ENCODE results near the gene SPRR5.

SPRR5 gene

GRCh38 chr1:152946248-152946647 is 758 bp upstream of the SPRR5 start:
- TF ChIP-seq ZNF274 (IDR thresholded peaks at IDR 0.05; ENCODE audit: low read depth, low read length) = no peak
- no peak for TF ChIP-seq SUZ12 (IDR thresholded peaks at IDR 0.05; ENCODE audit: extremely low read depth, insufficient read depth, insufficient read length)
- TF ChIP-seq YY1 (IDR thresholded peaks at IDR 0.05; ENCODE audit: insufficient read depth, insufficient read length) = no peak
- Histone ChIP-seq H3K4me3 (ENCODE audit: insufficient read length, low read depth) (no peak overlapping the region), H3K4me1 (ENCODE audit: insufficient read depth, insufficient read length) (no peaks in the 10 kb centered on the region), H3K27me3 (ENCODE audit: insufficient read depth, insufficient read length) (no peaks in the 10 kb centered on the region), H3K9ac (ENCODE audit: insufficient read length, low read depth) (no peak overlapping the region), H3K9me3 (ENCODE audit: insufficient read depth, low read length) (no peaks in the 10 kb centered on the region), H3K36me3 (ENCODE audit: insufficient read depth, insufficient read length, low read length) (no peaks in the 10 kb centered on the region)
- DNase-seq (ENCODE audit: low read depth, low spot score) = no peak

GRCh38 chr1:152951711-152952110 is 4.7 kb downstream of the SPRR5 start:
- H3K9me3 ChIP-seq (ENCODE audit: insufficient read depth, low read length) = no peaks in the 10 kb centered on the region
- no peaks in the 10 kb centered on the region for H3K36me3 ChIP-seq (ENCODE audit: insufficient read depth, insufficient read length, low read length)
- TF ChIP-seq SUZ12 (IDR thresholded peaks at IDR 0.05; ENCODE audit: extremely low read depth, insufficient read depth, insufficient read length) = no peak
- no peak for TF ChIP-seq ZNF274 (IDR thresholded peaks at IDR 0.05; ENCODE audit: low read depth, low read length)
- no peak for TF ChIP-seq YY1 (IDR thresholded peaks at IDR 0.05; ENCODE audit: insufficient read depth, insufficient read length)
- H3K9ac ChIP-seq (ENCODE audit: insufficient read length, low read depth) = no peak overlapping the region
- H3K27me3 ChIP-seq (ENCODE audit: insufficient read depth, insufficient read length) = no peaks in the 10 kb centered on the region
- peaks cover 2% of the 10 kb centered on the region for H3K4me1 ChIP-seq (ENCODE audit: insufficient read depth, insufficient read length)
- no peak overlapping the region for H3K4me3 ChIP-seq (ENCODE audit: insufficient read length, low read depth)
- DNase-seq (ENCODE audit: low read depth, low spot score) = no peak

GRCh38 chr1:152953761-152954160 is 6.8 kb downstream of the SPRR5 start:
- Histone ChIP-seq H3K36me3 (ENCODE audit: insufficient read depth, insufficient read length, low read length) (no peaks in the 10 kb centered on the region), H3K4me3 (ENCODE audit: insufficient read length, low read depth) (no peak overlapping the region), H3K9ac (ENCODE audit: insufficient read length, low read depth) (no peak overlapping the region), H3K9me3 (ENCODE audit: insufficient read depth, low read length) (no peaks in the 10 kb centered on the region), H3K27me3 (ENCODE audit: insufficient read depth, insufficient read length) (no peaks in the 10 kb centered on the region), H3K4me1 (ENCODE audit: insufficient read depth, insufficient read length) (peaks cover 2% of the 10 kb centered on the region)
- no peak for DNase-seq (ENCODE audit: low read depth, low spot score)
- TF ChIP-seq YY1 (IDR thresholded peaks at IDR 0.05; ENCODE audit: insufficient read depth, insufficient read length) = no peak
- no peak for TF ChIP-seq ZNF274 (IDR thresholded peaks at IDR 0.05; ENCODE audit: low read depth, low read length)
- no peak for TF ChIP-seq SUZ12 (IDR thresholded peaks at IDR 0.05; ENCODE audit: extremely low read depth, insufficient read depth, insufficient read length)

- no peak for DNase-seq (ENCODE audit: low read depth, low spot score)
- H3K36me3 ChIP-seq (ENCODE audit: insufficient read depth, insufficient read length, low read length) = no peaks in the 10 kb centered on the region
- no peak for TF ChIP-seq YY1 (IDR thresholded peaks at IDR 0.05; ENCODE audit: insufficient read depth, insufficient read length)
- no peak for TF ChIP-seq SUZ12 (IDR thresholded peaks at IDR 0.05; ENCODE audit: extremely low read depth, insufficient read depth, insufficient read length)
- no peak for TF ChIP-seq ZNF274 (IDR thresholded peaks at IDR 0.05; ENCODE audit: low read depth, low read length)
- H3K4me3 ChIP-seq (ENCODE audit: insufficient read length, low read depth) = no peak overlapping the region
- no peak overlapping the region for H3K9ac ChIP-seq (ENCODE audit: insufficient read length, low read depth)
- peaks cover 2% of the 10 kb centered on the region for H3K4me1 ChIP-seq (ENCODE audit: insufficient read depth, insufficient read length)
- no peaks in the 10 kb centered on the region for H3K27me3 ChIP-seq (ENCODE audit: insufficient read depth, insufficient read length)
- no peaks in the 10 kb centered on the region for H3K9me3 ChIP-seq (ENCODE audit: insufficient read depth, low read length)
Observed at GRCh38 chr1:152954436-152954835, 7.4 kb downstream of the SPRR5 start.

- TF ChIP-seq ZNF274 (IDR thresholded peaks at IDR 0.05; ENCODE audit: low read depth, low read length) (no peak), YY1 (IDR thresholded peaks at IDR 0.05; ENCODE audit: insufficient read depth, insufficient read length) (no peak), SUZ12 (IDR thresholded peaks at IDR 0.05; ENCODE audit: extremely low read depth, insufficient read depth, insufficient read length) (no peak)
- Histone ChIP-seq H3K9me3 (ENCODE audit: insufficient read depth, low read length) (no peaks in the 10 kb centered on the region), H3K4me3 (ENCODE audit: insufficient read length, low read depth) (no peak overlapping the region), H3K27me3 (ENCODE audit: insufficient read depth, insufficient read length) (no peaks in the 10 kb centered on the region), H3K36me3 (ENCODE audit: insufficient read depth, insufficient read length, low read length) (no peaks in the 10 kb centered on the region), H3K4me1 (ENCODE audit: insufficient read depth, insufficient read length) (no peaks in the 10 kb centered on the region), H3K9ac (ENCODE audit: insufficient read length, low read depth) (no peak overlapping the region)
- no peak for DNase-seq (ENCODE audit: low read depth, low spot score)
Observed at GRCh38 chr1:152957561-152957960, 10.6 kb downstream of the SPRR5 start.

- Histone ChIP-seq H3K4me1 (ENCODE audit: insufficient read depth, insufficient read length) (no peaks in the 10 kb centered on the region), H3K9ac (ENCODE audit: insufficient read length, low read depth) (no peak overlapping the region), H3K36me3 (ENCODE audit: insufficient read depth, insufficient read length, low read length) (no peaks in the 10 kb centered on the region), H3K4me3 (ENCODE audit: insufficient read length, low read depth) (no peak overlapping the region), H3K9me3 (ENCODE audit: insufficient read depth, low read length) (no peaks in the 10 kb centered on the region), H3K27me3 (ENCODE audit: insufficient read depth, insufficient read length) (no peaks in the 10 kb centered on the region)
- no peak for DNase-seq (ENCODE audit: low read depth, low spot score)
- TF ChIP-seq YY1 (IDR thresholded peaks at IDR 0.05; ENCODE audit: insufficient read depth, insufficient read length) (no peak), ZNF274 (IDR thresholded peaks at IDR 0.05; ENCODE audit: low read depth, low read length) (no peak), SUZ12 (IDR thresholded peaks at IDR 0.05; ENCODE audit: extremely low read depth, insufficient read depth, insufficient read length) (no peak)
Observed at GRCh38 chr1:152959273-152959672, 12.3 kb downstream of the SPRR5 start.

- no peak for DNase-seq (ENCODE audit: low read depth, low spot score)
- Histone ChIP-seq H3K4me3 (ENCODE audit: insufficient read length, low read depth) (no peak overlapping the region), H3K9ac (ENCODE audit: insufficient read length, low read depth) (no peak overlapping the region), H3K27me3 (ENCODE audit: insufficient read depth, insufficient read length) (no peaks in the 10 kb centered on the region), H3K4me1 (ENCODE audit: insufficient read depth, insufficient read length) (no peaks in the 10 kb centered on the region), H3K36me3 (ENCODE audit: insufficient read depth, insufficient read length, low read length) (no peaks in the 10 kb centered on the region), H3K9me3 (ENCODE audit: insufficient read depth, low read length) (no peaks in the 10 kb centered on the region)
- TF ChIP-seq ZNF274 (IDR thresholded peaks at IDR 0.05; ENCODE audit: low read depth, low read length) = no peak
- TF ChIP-seq SUZ12 (IDR thresholded peaks at IDR 0.05; ENCODE audit: extremely low read depth, insufficient read depth, insufficient read length) = no peak
- TF ChIP-seq YY1 (IDR thresholded peaks at IDR 0.05; ENCODE audit: insufficient read depth, insufficient read length) = no peak
Observed at GRCh38 chr1:152959801-152960451, 12.9 kb downstream of the SPRR5 start.
